Trophoblast cell (in vitro differentiated cells and primary cell): ENCODE measurements around the gene PFN1.

Experiments used
- DNase-seq, 2 donors: peaks; one replicate each; pipeline ENCODE4 v3.0.0-alpha.2; 2016
- H2AFZ ChIP-seq: 2 replicates; pipeline ENCODE4 v1.6.1; 2013; ENCODE audit warnings: low read length, moderate library complexity, mild to moderate bottlenecking; ENCODE audit not compliant: insufficient read depth, poor library complexity
- H2AK5ac ChIP-seq: 2 replicates; pipeline ENCODE4 v1.6.1; 2013; ENCODE audit warnings: mild to moderate bottlenecking, low read length
- H2BK120ac ChIP-seq: 2 replicates; pipeline ENCODE4 v1.6.1; 2013; ENCODE audit warnings: low read length, mild to moderate bottlenecking, moderate library complexity; ENCODE audit not compliant: insufficient read depth, poor library complexity
- H2BK12ac ChIP-seq: 2 replicates; pipeline ENCODE4 v1.6.1; 2013; ENCODE audit warnings: mild to moderate bottlenecking, low read length, moderate library complexity
- H2BK5ac ChIP-seq: 2 replicates; pipeline ENCODE4 v1.6.1; 2013; ENCODE audit warnings: low read length, low read depth, moderate library complexity, mild to moderate bottlenecking; ENCODE audit not compliant: poor library complexity
- H3K14ac ChIP-seq: 2 replicates; pipeline ENCODE4 v1.6.1; 2013; ENCODE audit warnings: mild to moderate bottlenecking, low read length
- H3K18ac ChIP-seq: 2 replicates; pipeline ENCODE4 v1.6.1; 2013; ENCODE audit warnings: mild to moderate bottlenecking, low read length
- H3K23ac ChIP-seq: 2 replicates; pipeline ENCODE4 v1.6.1; 2013; ENCODE audit warnings: low read length
- H3K27ac ChIP-seq: 2 replicates; pipeline ENCODE4 v1.5.1; 2013; ENCODE audit warnings: low read depth, mild to moderate bottlenecking, inconsistent platforms, low read length, moderate library complexity
- H3K27me3 ChIP-seq: 2 replicates; pipeline ENCODE4 v1.6.1; 2013; ENCODE audit warnings: inconsistent platforms, mild to moderate bottlenecking, low read length, moderate library complexity; ENCODE audit not compliant: insufficient read depth
- H3K36me3 ChIP-seq, 2 experiments: 1 replicate in 1 of 2; 2 replicates in 1 of 2; pipeline ENCODE4 v1.6.1; 2013; ENCODE audit warnings: low read length in 2 of 2, mild to moderate bottlenecking in 2 of 2, moderate library complexity in 1 of 2; ENCODE audit not compliant: insufficient read depth in 2 of 2, control insufficient read depth in 1 of 2
- H3K4ac ChIP-seq: 2 replicates; pipeline ENCODE4 v1.6.1; 2013; ENCODE audit warnings: low read depth, mild to moderate bottlenecking, low read length, moderate library complexity
- H3K4me1 ChIP-seq, 2 experiments: 1 replicate in 1 of 2; 2 replicates in 1 of 2; pipeline ENCODE4 v1.6.1; 2013; ENCODE audit warnings: low read length in 2 of 2, mild to moderate bottlenecking in 2 of 2, moderate library complexity in 1 of 2; ENCODE audit not compliant: insufficient read depth in 2 of 2, control insufficient read depth in 1 of 2
- H3K4me2 ChIP-seq: 2 replicates; pipeline ENCODE4 v1.6.1; 2013; ENCODE audit warnings: inconsistent platforms, mild to moderate bottlenecking, low read length, moderate library complexity
- H3K4me3 ChIP-seq: 2 replicates; pipeline ENCODE4 v1.5.1; 2013; ENCODE audit warnings: mild to moderate bottlenecking, low read depth, low read length, inconsistent platforms
- H3K79me1 ChIP-seq: one replicate; pipeline ENCODE4 v1.6.1; 2013; ENCODE audit warnings: low read length
- H3K79me2 ChIP-seq: 2 replicates; pipeline ENCODE4 v1.6.1; 2013; ENCODE audit warnings: low read length, mild to moderate bottlenecking; ENCODE audit not compliant: control insufficient read depth, insufficient read depth, poor library complexity
- H3K9ac ChIP-seq: 2 replicates; pipeline ENCODE4 v1.6.1; 2013; ENCODE audit warnings: mild to moderate bottlenecking, low read length
- H3K9me3 ChIP-seq: 2 replicates; pipeline ENCODE4 v1.6.1; 2013; ENCODE audit warnings: low read depth, mild to moderate bottlenecking, control low read depth, inconsistent platforms, low read length; ENCODE audit not compliant: insufficient read depth
- H4K12ac ChIP-seq: 2 replicates; pipeline ENCODE4 v1.6.1; 2013; ENCODE audit warnings: low read depth, mild to moderate bottlenecking, low read length, moderate library complexity
- H4K8ac ChIP-seq: 2 replicates; pipeline ENCODE4 v1.6.1; 2013; ENCODE audit warnings: low read depth, mild to moderate bottlenecking, low read length, moderate library complexity
- H4K91ac ChIP-seq: one replicate; pipeline ENCODE4 v1.6.1; 2013; ENCODE audit warnings: low read depth, mild to moderate bottlenecking, low read length, moderate library complexity
- WGBS: extraction: QIAGEN DNeasy Blood & Tissue Kit; methylation state at CpG from one replicate; pipeline ENCODE4 v1.1.7; 2013; ENCODE audit warnings: missing lambda C conversion rate; ENCODE audit not compliant: insufficient read length, insufficient coverage; ENCODE audit errors: extremely low coverage; 5-methylcytosine and 5-hydroxymethylcytosine counted together

Gene PFN1

DNA sequence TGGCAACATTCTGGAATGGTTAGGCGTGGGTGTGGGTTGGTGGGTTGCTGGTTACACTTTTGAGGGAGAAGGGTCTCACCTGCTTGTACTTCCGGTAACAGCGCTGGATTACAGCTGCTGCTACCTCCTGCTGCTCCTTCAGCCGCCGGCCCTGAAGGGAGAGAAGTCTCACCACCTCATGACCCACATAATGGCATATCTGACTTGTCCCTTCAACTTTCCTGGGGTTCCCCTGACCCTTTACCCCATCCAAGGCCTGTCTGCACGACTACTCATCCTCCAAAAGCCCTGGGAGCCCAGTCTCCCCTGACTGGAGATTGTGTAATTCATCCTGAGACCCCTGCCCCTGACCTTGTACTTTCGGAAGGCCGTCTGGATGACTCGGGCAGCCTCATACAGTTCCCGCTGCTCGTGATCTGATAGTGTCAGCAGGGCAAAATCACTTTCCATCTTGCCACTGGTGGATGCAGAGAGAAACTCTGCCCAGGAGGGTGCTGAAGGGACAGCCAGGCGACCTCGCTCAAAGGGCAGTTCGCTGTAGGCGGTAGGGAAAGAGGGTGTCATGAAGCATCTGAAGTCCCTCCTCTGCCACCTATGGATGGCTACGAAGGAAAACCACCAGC lies 21.3 kb upstream of the PFN1 start:
- peak overlapping the region; percentile 10 for H4K12ac ChIP-seq
- peaks cover 27% of the 10 kb centered on the region for H3K79me1 ChIP-seq
- no peak overlapping the region for H3K4me3 ChIP-seq
- H3K79me2 ChIP-seq = peaks cover 19% of the 10 kb centered on the region
- peak overlapping the region; percentile 15 for H3K18ac ChIP-seq
- H3K23ac ChIP-seq = no peak overlapping the region
- H3K9ac ChIP-seq = no peak overlapping the region
- H2AK5ac ChIP-seq = no peak overlapping the region
- H4K8ac ChIP-seq = no peak overlapping the region
- no peak overlapping the region for H2AFZ ChIP-seq
- H3K4me2 ChIP-seq = peak overlapping the region; percentile 67
- H3K14ac ChIP-seq = peak overlapping the region; percentile 8
- peaks cover 15 to 20% of the 10 kb centered on the region in 2 experiments for H3K4me1 ChIP-seq
- H3K4ac ChIP-seq = peak overlapping the region; percentile 39
- peak overlapping the region; percentile 96 for H3K27ac ChIP-seq
- H3K27me3 ChIP-seq = no peaks in the 10 kb centered on the region
- no peak overlapping the region for H2BK5ac ChIP-seq
- H4K91ac ChIP-seq = peak overlapping the region; percentile 67
- no peaks in the 10 kb centered on the region for H3K9me3 ChIP-seq
- peaks cover 23 to 29% of the 10 kb centered on the region in 2 experiments for H3K36me3 ChIP-seq
- no CpG with 5 or more reads among the region's 16 CpGs for WGBS
- no peak for DNase-seq
- H2BK120ac ChIP-seq = no peak overlapping the region
- H2BK12ac ChIP-seq = no peak overlapping the region

DNA sequence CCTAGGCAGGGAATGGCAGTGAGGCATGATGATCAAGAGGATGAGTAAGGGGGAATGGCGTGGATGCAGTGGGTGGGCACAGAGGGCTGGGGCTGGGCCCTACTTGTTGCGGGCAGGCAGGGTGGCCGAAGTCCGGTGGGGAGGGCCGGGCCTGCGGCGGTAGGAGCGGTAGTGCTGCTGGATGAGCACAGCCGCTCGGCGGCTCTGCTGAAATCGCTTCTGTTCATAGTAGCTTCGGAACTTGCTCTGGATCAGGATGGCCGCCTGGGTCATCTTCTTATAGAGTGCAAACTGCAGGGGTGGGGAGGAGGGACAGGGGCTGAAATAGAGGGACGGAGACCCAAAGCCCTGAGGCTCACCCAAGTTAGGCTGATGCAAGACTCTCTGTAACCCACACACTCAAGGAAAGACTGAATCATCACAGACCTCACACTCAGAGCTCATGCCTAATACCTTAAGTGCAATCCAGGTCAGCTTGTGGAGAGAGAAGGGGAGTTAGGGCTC lies 20.8 kb upstream of the PFN1 start:
- Histone ChIP-seq H2BK12ac (peak overlapping the region; percentile 13), H3K27ac (peak overlapping the region; percentile 96), H3K9ac (peak overlapping the region; percentile 87), H2BK5ac (peak overlapping the region; percentile 86), H3K27me3 (no peaks in the 10 kb centered on the region), H3K18ac (peak overlapping the region; percentile 90), H2BK120ac (peak overlapping the region; percentile 55), H2AFZ (peak overlapping the region; percentile 57), H3K4ac (peak overlapping the region; percentile 88), H3K4me3 (peak overlapping the region; percentile 79), H2AK5ac (peak overlapping the region; percentile 94), H3K4me1 (peaks cover 15 to 20% of the 10 kb centered on the region in 2 experiments), H3K79me1 (peaks cover 27% of the 10 kb centered on the region), H3K23ac (no peak overlapping the region), H3K36me3 (peaks cover 23 to 28% of the 10 kb centered on the region in 2 experiments), H3K9me3 (no peaks in the 10 kb centered on the region), H4K91ac (peak overlapping the region; percentile 94), H3K4me2 (peak overlapping the region; percentile 67), H3K79me2 (peaks cover 19% of the 10 kb centered on the region), H3K14ac (peak overlapping the region; percentile 92), H4K12ac (peak overlapping the region; percentile 85), H4K8ac (peak overlapping the region; percentile 85)
- DNase-seq = peak; percentile 56 to 81
- WGBS = no CpG with 5 or more reads among the region's 15 CpGs

DNA sequence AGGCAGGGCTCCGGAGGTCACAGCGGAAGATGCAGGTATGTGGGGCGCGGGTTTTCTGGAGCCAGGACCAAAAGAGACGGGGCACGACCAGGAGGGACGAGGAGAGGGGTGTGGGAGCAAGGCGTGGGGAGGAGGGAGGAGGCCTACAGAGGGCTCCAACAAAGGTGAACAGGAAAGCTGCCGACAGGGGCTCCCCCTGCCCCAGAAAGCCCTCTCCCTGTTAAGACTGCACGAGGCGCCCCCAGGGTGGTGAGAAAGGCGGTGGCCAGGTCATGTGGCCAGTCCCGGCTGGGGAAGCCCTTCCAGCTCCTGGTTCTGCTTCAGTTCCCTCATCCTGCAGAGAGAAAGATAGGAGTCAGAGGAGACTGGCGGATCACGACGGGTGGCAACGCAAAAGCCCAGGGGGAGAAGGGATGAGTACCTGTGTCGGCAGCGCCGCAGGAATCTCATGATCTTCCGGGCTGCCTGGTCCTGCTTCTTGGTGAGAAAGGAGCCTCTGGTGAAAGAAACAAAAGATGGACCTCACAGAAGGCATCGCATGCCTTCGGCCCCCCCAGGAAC lies 20.2 kb upstream of the PFN1 start:
- peak in 1 of 2 donors; percentile 54 for DNase-seq
- Histone ChIP-seq H3K4ac (peak overlapping the region; percentile 88), H3K27ac (peak overlapping the region; percentile 96), H3K14ac (peak overlapping the region; percentile 92), H3K79me1 (peaks cover 27% of the 10 kb centered on the region), H3K9ac (peak overlapping the region; percentile 87), H4K12ac (peak overlapping the region; percentile 85), H3K27me3 (no peaks in the 10 kb centered on the region), H3K4me1 (peaks cover 15 to 20% of the 10 kb centered on the region in 2 experiments), H3K4me2 (peak overlapping the region; percentile 67), H3K79me2 (peaks cover 19% of the 10 kb centered on the region), H2AFZ (peak overlapping the region; percentile 77), H2BK5ac (peak overlapping the region; percentile 86), H4K8ac (peak overlapping the region; percentile 85), H4K91ac (peak overlapping the region; percentile 94), H2BK12ac (peak overlapping the region; percentile 26), H3K9me3 (no peaks in the 10 kb centered on the region), H3K4me3 (peak overlapping the region; percentile 79), H2BK120ac (peak overlapping the region; percentile 55), H3K23ac (no peak overlapping the region), H2AK5ac (peak overlapping the region; percentile 94), H3K36me3 (peaks cover 20 to 26% of the 10 kb centered on the region in 2 experiments), H3K18ac (peak overlapping the region; percentile 90)
- WGBS = no CpG with 5 or more reads among the region's 23 CpGs

DNA sequence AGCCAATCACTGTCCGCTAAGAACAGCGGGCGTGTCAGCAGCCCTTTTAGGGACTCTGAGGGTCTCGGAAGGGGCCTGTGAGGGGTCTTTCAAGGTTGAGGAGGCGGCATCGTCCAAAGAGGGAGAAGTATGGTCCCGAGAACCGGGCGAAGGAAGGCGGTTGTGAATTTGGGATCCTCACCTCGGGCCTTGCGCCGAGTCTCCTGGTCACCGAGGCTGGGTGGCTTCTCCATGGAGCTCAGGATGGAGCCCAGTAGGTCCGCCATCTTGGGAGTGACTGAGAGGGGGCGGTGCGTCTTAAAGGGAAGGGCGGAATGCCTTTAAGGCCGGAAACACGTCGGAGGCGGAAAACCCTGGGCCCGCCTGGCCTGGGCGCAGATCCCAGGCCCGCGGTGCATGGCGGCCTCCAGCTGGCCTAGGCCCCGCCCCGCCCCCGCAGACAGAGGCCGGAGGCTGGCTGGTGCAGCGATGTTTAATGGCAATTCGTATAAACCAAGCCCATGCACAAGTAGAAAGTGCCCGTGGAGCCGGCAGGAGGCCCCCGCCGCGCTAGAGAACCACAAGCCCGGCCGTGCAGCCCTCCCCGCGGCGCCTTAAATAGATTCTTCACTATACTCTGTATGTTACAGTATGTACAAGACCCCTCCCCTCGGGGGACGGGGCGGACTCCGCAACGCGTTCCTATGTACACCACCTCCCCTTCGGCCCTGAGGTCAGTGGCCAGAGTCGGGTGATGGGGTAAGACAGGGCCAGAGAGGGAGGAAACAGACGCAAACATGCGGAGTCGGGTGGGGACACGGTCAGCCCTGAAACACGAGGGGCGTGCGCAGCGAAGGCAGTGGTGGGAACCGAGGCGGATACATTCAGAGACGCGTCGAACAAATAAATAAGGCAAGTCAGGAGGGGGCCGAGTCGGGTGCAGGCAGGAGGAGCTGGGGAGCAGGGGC lies 19.5 kb upstream of the PFN1 start, which contains the start of gene SPAG7:
Gene SPAG7 (minus strand): TSS at position 279 of the 947 bp plus-strand sequence. CDS start 13 bp downstream, at position 266.
- Histone ChIP-seq H4K91ac (peak within 1 kb of the TSS; percentile 98), H2AK5ac (peak within 1 kb of the TSS; percentile 94), H3K4ac (peak within 1 kb of the TSS; percentile 88), H3K79me1 (peaks cover 27% of the 10 kb centered on the region), H2BK5ac (peak within 1 kb of the TSS; percentile 92), H3K79me2 (peaks cover 19% of the 10 kb centered on the region), H3K9ac (peak within 1 kb of the TSS; percentile 97), H4K12ac (peak within 1 kb of the TSS; percentile 93), H2AFZ (peak within 1 kb of the TSS; percentile 77), H3K18ac (peak within 1 kb of the TSS; percentile 90), H3K9me3 (no peaks in the 10 kb centered on the region), H3K14ac (peak within 1 kb of the TSS; percentile 93), H2BK12ac (peak within 1 kb of the TSS; percentile 26), H3K27me3 (no peaks in the 10 kb centered on the region), H3K4me1 (peaks cover 15 to 20% of the 10 kb centered on the region in 2 experiments), H3K36me3 (peaks cover 15 to 22% of the 10 kb centered on the region in 2 experiments), H3K4me2 (peak within 1 kb of the TSS; percentile 87), H3K4me3 (peak within 1 kb of the TSS; percentile 84), H4K8ac (peak within 1 kb of the TSS; percentile 91), H2BK120ac (peak within 1 kb of the TSS; percentile 84), H3K27ac (peak within 1 kb of the TSS; percentile 99), H3K23ac (no peak within 1 kb of the TSS)
- WGBS = no CpG with 5 or more reads among the region's 66 CpGs
- DNase-seq = peak; percentile 94 to 97
